HCT116 (cell line): ENCODE results near the gene PAN3. TPM values are rescaled to one million over a fixed set of nuclear protein-coding genes. Genes with fewer than 3 reads are reported as not detected.

Experiments
- ATAC-seq: fragments of 200-7000 bp; cut with Tn5 transposase; 2 replicates; pipeline ENCODE4 v1.9.1; 2020; ENCODE audit warnings: mild to moderate bottlenecking, moderate library complexity
- BruUV-seq: library from RNA; stranded (reverse); fragments of 400-500 nt; replicated peaks from 2 replicates; lab custom pipeline; 2021; lab: Mats Ljungman, UMichigan
- CTCF ChIA-PET: fragments of 300-600 bp; sonication (Branson Sonifier 250); formaldehyde crosslinking; loops from one replicate; lab custom pipeline; 2021; ENCODE audit warnings: antibody characterized with exemption; lab: Charles Lee
- POLR2A ChIA-PET: fragments of 300-600, 350-600 bp; sonication (Branson Sonifier 250); formaldehyde crosslinking; loops from one replicate; lab custom pipeline; 2021; ENCODE audit warnings: antibody characterized with exemption; lab: Charles Lee
- RAD21 ChIA-PET, 2 experiments: fragments of 300-600 bp; sonication (Branson Sonifier 250); formaldehyde crosslinking; loops; one replicate each; lab custom pipeline; 2023; ENCODE audit warnings: low total read pairs in 2 of 2; ENCODE audit not compliant: uncharacterized antibody in 2 of 2, unreplicated experiment in 2 of 2, low non-redundant PET in 1 of 2; lab: Charles Lee
- DNase-seq: peaks from one replicate; pipeline ENCODE4 v3.0.0-alpha.2; 2010; ENCODE audit warnings: low read depth, low spot score
- H2AFZ ChIP-seq: fragments of 200-600 bp; shearing (Covaris generic), sonication (generic); 2 replicates; pipeline ENCODE4 v1.6.1; 2017; ENCODE audit warnings: low read depth, mixed run types, mixed read lengths, antibody characterized with exemption, low read length; ENCODE audit not compliant: poor library complexity, severe bottlenecking
- H3K27ac ChIP-seq: 2 replicates; pipeline ENCODE4 v1.5.1; 2012; ENCODE audit warnings: low read depth, low read length
- H3K27me3 ChIP-seq: fragments of 200-600 bp; sonication (generic); 2 replicates; pipeline ENCODE4 v1.6.1; 2016; ENCODE audit warnings: mixed run types, low read length, mixed read lengths; ENCODE audit not compliant: insufficient read depth
- H3K36me3 ChIP-seq, 2 experiments: fragments of 200-500 bp in 1 of 2; fragments of 200-600 bp in 1 of 2; sonication (Bioruptor generic) in 1 of 2; sonication (generic) in 1 of 2; 2 replicates each; pipeline versions ENCODE4 v1.5.1 to v1.6.1; 2014 to 2016; ENCODE audit warnings: low read length in 2 of 2, inconsistent platforms in 1 of 2, mixed read lengths in 1 of 2, mixed run types in 1 of 2; ENCODE audit not compliant: insufficient read depth in 2 of 2, control insufficient read depth in 1 of 2
- H3K4me1 ChIP-seq, 2 experiments: fragments of 200-600 bp in 1 of 2; sonication (generic) in 1 of 2; 2 replicates each; pipeline versions ENCODE4 v1.5.1 to v1.6.1; 2012 to 2017; ENCODE audit warnings: low read length in 2 of 2, inconsistent platforms in 1 of 2, mild to moderate bottlenecking in 1 of 2, mixed read lengths in 1 of 2, mixed run types in 1 of 2, moderate library complexity in 1 of 2; ENCODE audit not compliant: insufficient read depth in 2 of 2, control insufficient read depth in 1 of 2
- H3K4me2 ChIP-seq: fragments of 200-600 bp; sonication (generic); 2 replicates; pipeline ENCODE4 v1.6.1; 2017; ENCODE audit warnings: mixed run types, low read length, mixed read lengths
- H3K4me3 ChIP-seq, 2 experiments: fragments of 200-600 bp in 1 of 2; sonication (generic) in 1 of 2; replicated peaks in 1 of 2; 2 replicates each; pipeline ENCODE4 v1.5.1; 2011 to 2016; ENCODE audit warnings: low read length in 2 of 2, control low read depth in 1 of 2, low read depth in 1 of 2, mild to moderate bottlenecking in 1 of 2, mixed read lengths in 1 of 2, mixed run types in 1 of 2
- H3K79me2 ChIP-seq: fragments of 200-600 bp; sonication (generic); 2 replicates; pipeline ENCODE4 v1.6.1; 2017; ENCODE audit warnings: mild to moderate bottlenecking, mixed run types, low read length, moderate library complexity, mixed read lengths; ENCODE audit not compliant: insufficient read depth
- H3K9ac ChIP-seq: fragments of 200-600 bp; sonication (generic); 2 replicates; pipeline ENCODE4 v1.6.1; 2016; ENCODE audit warnings: low read length, mixed read lengths
- H3K9me2 ChIP-seq: fragments of 200-600 bp; sonication (generic), shearing (Covaris generic); 2 replicates; pipeline ENCODE4 v1.6.1; 2017; ENCODE audit warnings: mixed run types, mild to moderate bottlenecking, moderate library complexity; ENCODE audit not compliant: insufficient read depth
- H3K9me3 ChIP-seq, 2 experiments: fragments of 200-500 bp in 1 of 2; fragments of 200-600 bp in 1 of 2; sonication (Bioruptor generic) in 1 of 2; sonication (generic) in 1 of 2; 2 replicates each; pipeline ENCODE4 v1.6.1; 2014 to 2017; ENCODE audit warnings: low read length in 2 of 2, mixed read lengths in 2 of 2, inconsistent platforms in 1 of 2, low read depth in 1 of 2, mild to moderate bottlenecking in 1 of 2, mixed run types in 1 of 2, moderate library complexity in 1 of 2; ENCODE audit not compliant: control insufficient read depth in 1 of 2, insufficient read depth in 1 of 2
- H4K20me1 ChIP-seq: fragments of 200-600 bp; sonication (generic), shearing (Covaris generic); 2 replicates; pipeline ENCODE4 v1.6.1; 2017; ENCODE audit warnings: mixed run types, mild to moderate bottlenecking, moderate library complexity; ENCODE audit not compliant: insufficient read depth
- CBX3 ChIP-seq: IDR thresholded peaks from 2 replicates; pipeline ENCODE4 v1.6.1; 2012; ENCODE audit warnings: low read depth
- CEBPB ChIP-seq: IDR thresholded peaks from 2 replicates; pipeline ENCODE4 v1.6.1; 2012; ENCODE audit warnings: low read depth
- CTCF ChIP-seq, 3 experiments: fragments of 200-600 bp in 1 of 3; sonication (generic) in 1 of 3; IDR thresholded peaks in 2 of 3; conservative IDR thresholded peaks in 1 of 3; 2 replicates each; pipeline ENCODE4 v1.5.1; 2012 to 2017; ENCODE audit warnings: low read depth in 2 of 3, low read length in 2 of 3, antibody characterized with exemption in 1 of 3, borderline replicate concordance in 1 of 3, control low read depth in 1 of 3, mild to moderate bottlenecking in 1 of 3, mixed read lengths in 1 of 3, mixed run types in 1 of 3, moderate library complexity in 1 of 3; ENCODE audit not compliant: insufficient read depth in 1 of 3
- ELF1 ChIP-seq: IDR thresholded peaks from 2 replicates; pipeline ENCODE4 v1.6.1; 2012; ENCODE audit warnings: low read depth, borderline replicate concordance
- EZH2 ChIP-seq: fragments of 200-600 bp; sonication (generic); IDR thresholded peaks from 2 replicates; pipeline ENCODE4 v1.6.1; 2017; ENCODE audit warnings: antibody characterized with exemption, mixed run types
- RAD21 ChIP-seq: IDR thresholded peaks from 2 replicates; pipeline ENCODE4 v1.6.1; 2012; ENCODE audit warnings: low read depth, mild to moderate bottlenecking
- SP1 ChIP-seq: IDR thresholded peaks from 2 replicates; pipeline ENCODE4 v1.6.1; 2012; ENCODE audit warnings: low read depth
- SRF ChIP-seq: IDR thresholded peaks from 2 replicates; pipeline ENCODE4 v1.6.1; 2012; ENCODE audit warnings: low read depth
- YY1 ChIP-seq: IDR thresholded peaks from 2 replicates; pipeline ENCODE4 v1.6.1; 2011; ENCODE audit warnings: low read length, low read depth, moderate library complexity, mild to moderate bottlenecking; ENCODE audit not compliant: insufficient replicate concordance; ENCODE audit errors: extremely low read depth
- ZFX ChIP-seq: fragments of 450-650 bp; IDR thresholded peaks from 2 replicates; pipeline ENCODE4 v1.6.1; 2017
- ZNF274 ChIP-seq: fragments of 200-500 bp; sonication (Bioruptor generic); IDR thresholded peaks from 2 replicates; pipeline ENCODE4 v1.6.1; 2014; ENCODE audit warnings: mild to moderate bottlenecking, low read depth, low read length, inconsistent platforms
- intact Hi-C: fragments of 100-400 bp; cut with micrococcal nuclease; formaldehyde crosslinking; loops from 2 replicates; pipeline ENCODE4 v1.10.0; 2022
- total RNA-seq: library from RNA; stranded (reverse); gene quantifications from one replicate; pipeline ENCODE4 v1.2.1, GENCODE V29; 2021; ENCODE audit not compliant: unreplicated experiment

PAN3 gene
- total RNA-seq, 1 experiment from 2014 or later: 30.1 TPM

DNA sequence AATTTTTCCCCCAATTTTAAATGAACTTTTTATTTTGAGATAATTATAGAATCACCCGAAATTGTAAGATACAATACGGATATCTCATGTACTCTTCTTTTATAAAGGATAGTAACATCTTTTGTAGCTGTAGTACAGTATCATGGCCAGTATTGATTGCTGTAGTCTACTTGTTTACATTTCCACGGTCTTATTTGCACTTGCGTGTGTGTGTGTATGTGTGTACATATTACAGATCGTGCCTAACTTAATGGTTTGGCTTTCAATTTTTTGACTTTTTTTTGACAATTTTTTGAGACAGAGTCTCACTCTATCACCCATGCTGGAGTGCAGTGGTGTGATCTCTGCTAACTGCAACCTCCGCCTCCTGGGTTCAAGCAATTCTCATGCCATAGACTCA is 6.7 kb downstream of the PAN3 start:
- CTCF ChIA-PET: no interaction called here
- Histone ChIP-seq H2AFZ (no peak overlapping the region), H3K79me2 (peaks cover 100% of the 10 kb centered on the region), H3K9me3 (no peaks in the 10 kb centered on the region), H3K36me3 (no peaks in the 10 kb centered on the region), H3K9me2 (no peaks in the 10 kb centered on the region), H3K27ac (no peak overlapping the region), H3K9ac (no peak overlapping the region), H3K4me2 (no peak overlapping the region)
- BruUV-seq: no TSS peak
- no peak for ATAC-seq
- TF ChIP-seq ZNF274 (no peak), RAD21 (no peak), YY1 (no peak), CEBPB (no peak), CTCF (IDR thresholded peaks at IDR 0.05 in 2 of 3, conservative IDR thresholded peaks at IDR 0.05 in 1 of 3; ENCODE audit: borderline replicate concordance in 1 of 3, insufficient read depth in 1 of 3, low read depth in 2 of 3, low read length in 2 of 3) (no peak), CBX3 (no peak), ZFX (no peak), ELF1 (no peak), SP1 (no peak), EZH2 (no peak), SRF (no peak)
- TF ChIP-seq, all 23 proteins: peak for 0
- Histone ChIP-seq H3K4me3 (no peak overlapping the region), H4K20me1 (peaks cover 5% of the 10 kb centered on the region; the same call in 1 of the 2 replicates), H3K27me3 (no peaks in the 10 kb centered on the region), H3K4me1 (peaks cover 5 to 7% of the 10 kb centered on the region in 2 experiments)
- intact Hi-C loops: no loop called here
- RAD21 ChIA-PET: no interaction called here
- DNase-seq: no peak
- POLR2A ChIA-PET: interaction anchor here (0.6 kb wide), 1 partner anchor 72 kb away, joined by 4 read pairs; no protein-coding TSS in a partner anchor
